Activated CD8-positive, alpha-beta T cell treated with anti-CD3 and anti-CD28 coated beads, Interleukin-2, amount 10 ng/mL, durations not matched to agents 7 days and 5 days (primary cell): Measurements from ENCODE around the gene NKX2-8. TPM values are rescaled to one million over a fixed set of nuclear protein-coding genes. Genes with fewer than 3 reads are reported as not detected.

ENCODE experiments used
- ATAC-seq: fragments of 150-1000 bp; cut with Tn5 transposase; one replicate; pipeline ENCODE4 v1.10.0; 2021; ENCODE audit warnings: moderate library complexity
- CTCF ChIA-PET: fragments of 350-600 bp; sonication (Branson Sonifier 250); formaldehyde crosslinking; loops from one replicate; lab custom pipeline; 2021; ENCODE audit warnings: antibody characterized with exemption; lab: Charles Lee
- POLR2A ChIA-PET: fragments of 350-600 bp; sonication (Branson Sonifier 250); formaldehyde crosslinking; loops from one replicate; lab custom pipeline; 2021; ENCODE audit warnings: antibody characterized with exemption; lab: Charles Lee
- DNase-seq: peaks from one replicate; pipeline ENCODE4 v3.0.0-alpha.2; 2020
- H3K27ac Mint-ChIP-seq: one replicate; pipeline ENCODE4 v1.8.0; 2021; ENCODE audit warnings: mild to moderate bottlenecking, mixed read lengths
- H3K27me3 Mint-ChIP-seq: one replicate; pipeline ENCODE4 v1.8.0; 2021; ENCODE audit warnings: low read depth, mixed read lengths
- H3K36me3 Mint-ChIP-seq: one replicate; pipeline ENCODE4 v1.8.0; 2021; ENCODE audit warnings: low read depth, mixed read lengths
- H3K4me1 Mint-ChIP-seq: one replicate; pipeline ENCODE4 v1.8.0; 2021; ENCODE audit warnings: low read depth, mixed read lengths
- H3K4me3 Mint-ChIP-seq: one replicate; pipeline ENCODE4 v1.8.0; 2021; ENCODE audit warnings: mild to moderate bottlenecking, mixed read lengths
- H3K9me3 Mint-ChIP-seq: one replicate; pipeline ENCODE4 v1.8.0; 2022; ENCODE audit warnings: mixed read lengths; ENCODE audit not compliant: insufficient read depth
- total RNA-seq, 2 experiments: library from RNA; stranded (reverse); gene quantifications; one replicate each; pipeline ENCODE4 v1.2.3, GENCODE V29; 2021

The NKX2-8 gene
- total RNA-seq: not detected

DNA sequence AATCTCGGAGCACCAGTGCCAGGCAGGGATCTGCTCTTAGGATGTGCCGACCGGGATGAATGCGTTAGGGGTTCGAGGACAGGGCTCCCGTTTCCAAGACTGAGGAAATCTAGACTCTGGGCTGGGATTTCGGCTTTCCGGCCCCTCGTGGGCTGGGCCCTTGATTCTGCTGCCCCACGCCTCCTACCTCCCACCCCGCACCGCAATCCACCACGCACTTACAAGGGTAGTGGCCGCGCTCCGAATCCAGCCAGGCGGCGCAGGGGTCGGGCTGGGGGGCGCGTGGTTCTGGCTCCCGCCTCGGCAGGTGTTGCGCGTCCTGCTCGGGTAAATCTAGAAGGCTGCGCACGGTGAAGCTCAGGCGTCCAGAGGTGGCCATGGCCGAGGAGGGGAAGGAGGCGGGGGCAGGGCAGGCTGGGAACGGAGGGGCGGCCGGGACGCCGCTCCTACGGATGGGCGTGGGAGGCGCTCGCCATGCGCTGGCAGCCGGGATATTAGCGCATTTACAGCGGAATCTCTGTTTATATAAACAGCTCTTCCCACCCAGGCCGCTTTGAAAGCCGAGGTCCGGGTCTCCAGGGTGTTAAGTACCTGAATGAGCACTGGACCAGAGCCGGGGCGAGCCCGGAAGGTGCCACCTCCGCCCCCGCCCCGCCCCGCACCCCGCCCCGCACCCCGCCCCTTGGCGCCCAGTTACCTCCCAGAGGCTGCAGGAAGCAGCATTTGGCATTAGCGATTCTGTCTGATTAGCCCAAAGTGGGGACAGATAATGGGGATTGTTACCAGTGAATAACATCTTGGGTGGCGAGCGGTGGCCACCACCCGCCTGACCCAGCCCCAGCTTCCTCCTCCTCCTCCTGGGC, at the start of gene NKX2-8:
NKX2-8 (minus strand) TSS at position 604 of the 863 bp plus-strand sequence; CDS start at position 379, 225 bp downstream.
- ChIA-PET POLR2A (no interaction called here), CTCF (no interaction called here)
- Mint-ChIP-seq H3K36me3 (no peaks in the 10 kb centered on the region), H3K27ac (no peak within 1 kb of the TSS), H3K9me3 (no peaks in the 10 kb centered on the region), H3K4me1 (peaks cover 1% of the 10 kb centered on the region), H3K27me3 (peaks cover 72% of the 10 kb centered on the region), H3K4me3 (no peak within 1 kb of the TSS)
- DNase-seq (no peak), ATAC-seq (no peak)

- ChIA-PET CTCF (interaction anchor here (1.3 kb wide), 1 partner anchor 21 kb away, joined by 3 read pairs; no protein-coding TSS in a partner anchor), POLR2A (no interaction called here)
- DNase-seq (no peak), ATAC-seq (no peak)
- Mint-ChIP-seq H3K27ac (no peak overlapping the region), H3K9me3 (no peaks in the 10 kb centered on the region), H3K4me1 (no peaks in the 10 kb centered on the region), H3K27me3 (no peaks in the 10 kb centered on the region), H3K36me3 (no peaks in the 10 kb centered on the region), H3K4me3 (no peak overlapping the region)
These were observed 45.6 kb upstream of the NKX2-8 start for GRCh38 chr14:36627981-36628380.

DNA sequence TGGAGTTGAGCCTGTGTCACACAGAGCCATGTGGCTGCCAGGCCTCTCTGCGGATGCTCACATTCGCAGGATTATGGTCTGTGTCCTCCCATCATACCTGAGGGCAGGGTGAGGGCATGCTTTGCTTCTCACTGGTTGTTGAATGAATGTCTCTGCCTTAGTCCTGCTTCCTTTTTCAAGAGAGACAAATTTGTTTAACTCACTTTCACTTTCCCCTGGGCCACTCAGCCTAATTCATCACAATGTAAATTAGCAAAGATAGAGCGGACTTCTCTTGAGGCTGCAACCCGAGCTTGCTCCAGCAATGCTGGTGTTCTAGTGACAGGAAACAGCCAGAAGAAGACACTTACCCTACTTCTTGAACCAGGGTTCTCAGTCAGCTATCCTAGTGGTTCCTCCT, 43.7 kb upstream of the NKX2-8 start:
- ChIA-PET POLR2A (no interaction called here), CTCF (no interaction called here)
- Mint-ChIP-seq H3K9me3 (no peaks in the 10 kb centered on the region), H3K36me3 (no peaks in the 10 kb centered on the region), H3K27ac (no peak overlapping the region), H3K4me1 (no peaks in the 10 kb centered on the region), H3K4me3 (no peak overlapping the region), H3K27me3 (no peaks in the 10 kb centered on the region)
- DNase-seq (no peak), ATAC-seq (no peak)

DNA sequence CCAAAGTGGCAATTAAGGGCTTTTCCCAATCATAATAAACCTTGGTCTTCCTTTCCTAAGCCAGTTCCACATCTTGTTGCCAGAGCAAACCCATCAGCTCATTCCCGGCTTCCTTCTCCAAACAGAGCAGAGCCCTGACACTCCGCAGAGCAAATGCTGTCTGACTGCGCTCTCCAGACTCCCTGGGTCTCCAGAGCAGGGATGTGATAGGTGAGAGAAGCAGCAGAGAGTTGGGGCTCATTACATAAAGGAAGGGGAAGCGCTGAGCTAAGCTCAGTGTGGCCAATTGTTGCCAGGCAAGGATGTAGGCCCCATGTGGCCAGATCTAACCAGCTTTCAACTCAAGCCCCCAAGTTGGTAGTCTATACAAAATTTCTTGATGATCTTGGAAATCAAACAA, 43.0 kb upstream of the NKX2-8 start:
- H3K36me3 Mint-ChIP-seq: no peaks in the 10 kb centered on the region
- POLR2A ChIA-PET: no interaction called here
- no peaks in the 10 kb centered on the region for H3K9me3 Mint-ChIP-seq
- no peak overlapping the region for H3K4me3 Mint-ChIP-seq
- no peaks in the 10 kb centered on the region for H3K4me1 Mint-ChIP-seq
- no peaks in the 10 kb centered on the region for H3K27me3 Mint-ChIP-seq
- no peak for DNase-seq
- H3K27ac Mint-ChIP-seq: no peak overlapping the region
- CTCF ChIA-PET: no interaction called here
- ATAC-seq: no peak

DNA sequence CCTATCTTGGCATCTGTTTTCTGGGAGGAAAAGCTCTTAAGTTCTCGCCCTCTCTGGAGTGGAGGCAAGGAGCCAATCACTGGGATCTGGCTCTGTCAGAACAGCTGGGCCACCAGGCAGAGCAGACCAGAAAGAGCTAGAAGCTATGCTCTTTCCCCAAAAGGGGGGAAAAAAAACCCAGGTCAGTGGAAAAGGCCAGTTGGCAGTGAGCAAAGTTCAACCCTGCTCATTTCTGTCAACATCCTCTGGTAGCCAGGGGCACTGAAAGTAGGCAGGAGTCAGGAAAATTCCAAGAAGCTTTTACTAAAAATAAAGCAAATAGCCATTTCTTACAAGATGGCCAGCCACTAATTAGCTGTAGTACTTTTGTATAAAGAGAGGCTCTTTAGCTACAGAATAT, 42.6 kb upstream of the NKX2-8 start:
- Mint-ChIP-seq H3K4me1 (no peaks in the 10 kb centered on the region), H3K27ac (no peak overlapping the region), H3K4me3 (no peak overlapping the region), H3K9me3 (no peaks in the 10 kb centered on the region), H3K36me3 (no peaks in the 10 kb centered on the region), H3K27me3 (no peaks in the 10 kb centered on the region)
- POLR2A ChIA-PET: no interaction called here
- CTCF ChIA-PET: no interaction called here
- DNase-seq (no peak), ATAC-seq (no peak)

DNA sequence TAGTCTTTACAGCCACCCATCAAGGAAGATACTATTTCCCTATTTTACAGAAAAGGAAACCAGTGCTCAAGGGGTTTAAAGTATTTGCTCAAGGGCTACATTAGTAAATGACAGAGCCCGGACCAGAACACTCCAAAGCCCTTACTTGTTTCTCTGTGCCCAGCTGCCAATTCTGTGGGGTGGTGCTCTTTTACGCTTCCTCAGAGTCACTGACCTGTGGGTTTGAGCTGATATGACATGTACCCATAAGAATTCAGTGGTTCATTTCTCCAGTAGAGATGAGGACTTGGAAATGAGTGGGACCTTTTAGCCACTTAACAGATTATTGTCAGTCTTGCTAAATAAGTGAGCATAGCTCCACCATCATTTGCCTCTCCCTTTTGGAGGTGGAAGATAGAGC, 37.4 kb upstream of the NKX2-8 start:
- ATAC-seq (no peak), DNase-seq (no peak)
- Mint-ChIP-seq H3K4me1 (no peaks in the 10 kb centered on the region), H3K27me3 (no peaks in the 10 kb centered on the region), H3K4me3 (no peak overlapping the region), H3K9me3 (no peaks in the 10 kb centered on the region), H3K36me3 (no peaks in the 10 kb centered on the region), H3K27ac (no peak overlapping the region)
- POLR2A ChIA-PET: no interaction called here
- CTCF ChIA-PET: no interaction called here

DNA sequence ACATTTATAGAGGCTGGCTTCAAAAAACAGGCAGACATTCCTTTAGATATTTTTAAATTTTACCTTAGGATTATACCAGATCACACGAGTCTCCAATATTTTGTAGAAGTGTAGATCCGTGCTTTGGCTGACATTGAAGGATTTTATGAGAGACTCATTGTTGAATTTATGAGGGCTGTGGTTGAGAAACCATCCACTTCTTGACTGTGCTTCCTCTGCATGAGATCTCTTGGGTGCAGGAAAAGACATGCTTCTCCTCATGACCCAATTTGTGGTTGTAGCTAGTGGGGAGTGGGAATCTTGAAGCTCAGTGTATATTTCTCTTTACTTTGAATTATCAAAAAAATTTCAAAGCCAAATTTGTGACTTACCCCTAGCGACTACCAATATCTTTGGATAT, 36.7 kb upstream of the NKX2-8 start:
- ATAC-seq (no peak), DNase-seq (no peak)
- Mint-ChIP-seq H3K4me1 (no peaks in the 10 kb centered on the region), H3K4me3 (no peak overlapping the region), H3K27ac (no peak overlapping the region), H3K36me3 (no peaks in the 10 kb centered on the region), H3K9me3 (no peaks in the 10 kb centered on the region), H3K27me3 (no peaks in the 10 kb centered on the region)
- CTCF ChIA-PET: no interaction called here
- POLR2A ChIA-PET: no interaction called here

DNA sequence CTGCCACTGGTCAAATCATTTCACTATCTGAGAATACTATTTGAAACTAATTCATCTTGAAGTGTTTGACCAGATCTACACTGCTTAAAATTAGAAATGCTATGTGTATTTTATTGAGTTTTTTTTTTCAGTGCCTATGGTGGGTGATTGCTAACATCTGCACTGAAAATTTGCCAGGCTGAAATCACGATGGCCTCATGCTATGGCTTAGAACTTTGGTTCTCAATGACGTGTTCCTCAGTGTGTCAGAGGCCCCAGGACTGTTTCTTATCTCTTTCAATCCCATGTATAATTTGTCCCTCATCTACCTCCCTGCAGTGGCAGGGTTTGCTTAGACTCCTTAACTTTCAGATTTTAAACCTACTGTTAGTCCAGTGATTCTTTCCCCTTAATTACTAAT, 36.2 kb upstream of the NKX2-8 start:
- Mint-ChIP-seq H3K9me3 (no peaks in the 10 kb centered on the region), H3K4me1 (no peaks in the 10 kb centered on the region), H3K27ac (no peak overlapping the region), H3K27me3 (no peaks in the 10 kb centered on the region), H3K4me3 (no peak overlapping the region), H3K36me3 (no peaks in the 10 kb centered on the region)
- ChIA-PET POLR2A (no interaction called here), CTCF (no interaction called here)
- ATAC-seq: no peak
- no peak for DNase-seq

DNA sequence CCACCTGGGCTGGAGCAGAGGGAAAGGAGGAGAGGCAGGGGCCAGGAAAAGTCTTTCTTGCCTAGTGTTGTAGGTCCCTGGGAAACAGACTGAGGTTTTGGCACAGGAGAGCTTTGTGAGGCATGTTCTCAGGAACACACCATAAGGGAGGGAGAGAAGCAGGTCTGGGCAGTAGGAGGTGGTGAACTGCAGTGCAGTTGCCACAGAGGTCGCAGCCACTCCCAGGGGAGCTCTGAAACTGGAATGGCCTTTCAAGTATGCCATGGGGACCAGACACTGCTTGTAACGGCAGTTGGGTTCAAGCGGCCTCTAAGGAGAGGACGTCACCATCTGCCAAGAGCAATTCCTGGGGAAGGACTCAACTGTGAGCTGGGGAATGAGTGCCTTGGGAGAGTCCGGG, 35.4 kb upstream of the NKX2-8 start:
- CTCF ChIA-PET: no interaction called here
- H3K4me3 Mint-ChIP-seq: no peak overlapping the region
- no peaks in the 10 kb centered on the region for H3K27me3 Mint-ChIP-seq
- POLR2A ChIA-PET: no interaction called here
- no peaks in the 10 kb centered on the region for H3K9me3 Mint-ChIP-seq
- DNase-seq (no peak), ATAC-seq (no peak)
- H3K36me3 Mint-ChIP-seq: no peaks in the 10 kb centered on the region
- H3K27ac Mint-ChIP-seq: no peak overlapping the region
- no peaks in the 10 kb centered on the region for H3K4me1 Mint-ChIP-seq

- POLR2A ChIA-PET: no interaction called here
- Mint-ChIP-seq H3K9me3 (no peaks in the 10 kb centered on the region), H3K27ac (no peak overlapping the region), H3K36me3 (no peaks in the 10 kb centered on the region), H3K4me1 (no peaks in the 10 kb centered on the region), H3K27me3 (no peaks in the 10 kb centered on the region), H3K4me3 (no peak overlapping the region)
- ATAC-seq (no peak), DNase-seq (no peak)
- CTCF ChIA-PET: interaction anchor here (0.6 to 3.2 kb wide), 3 partner anchors 29 to 535 kb away, joined by 3 to 28 read pairs (median 3); no protein-coding TSS in a partner anchor
These were observed 23.1 kb upstream of the NKX2-8 start for GRCh38 chr14:36605506-36605857.

DNA sequence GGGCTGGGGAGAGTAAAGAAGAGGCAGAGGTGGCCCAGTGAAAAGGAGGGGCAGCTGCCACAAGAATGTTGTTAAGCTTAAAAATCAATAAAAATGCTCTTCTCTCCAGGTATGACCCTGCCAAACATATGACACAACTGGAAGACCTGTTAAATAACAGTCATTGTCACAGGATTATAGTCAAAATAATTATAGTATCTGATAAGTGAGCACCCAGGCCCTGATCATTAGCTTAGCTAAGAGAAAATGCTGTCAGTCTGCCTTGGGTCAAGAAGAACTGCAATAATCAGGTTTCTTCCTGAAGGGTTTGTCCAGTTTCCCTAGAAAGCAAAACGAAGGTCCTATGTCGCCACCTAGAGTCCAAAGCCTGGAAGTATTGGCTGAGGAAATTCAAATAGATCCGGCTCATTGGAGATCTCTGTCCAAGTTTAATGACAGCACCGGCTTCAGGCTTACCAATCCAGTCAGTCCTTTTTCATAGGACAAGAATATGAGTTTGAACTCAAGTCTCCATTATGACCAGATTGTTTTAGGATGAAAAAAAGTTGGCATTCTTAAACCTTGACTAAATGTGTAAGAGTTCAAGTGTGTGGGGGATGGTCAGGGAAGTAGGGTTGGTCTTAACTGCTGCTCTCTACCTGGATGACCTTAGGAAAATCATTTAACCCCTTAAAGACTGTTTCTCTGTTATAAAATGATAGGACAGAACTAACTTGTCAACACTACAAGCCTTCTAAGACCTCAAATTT, 22.5 kb upstream of the NKX2-8 start:
- ATAC-seq: peak; percentile 49
- Mint-ChIP-seq H3K4me3 (no peak overlapping the region), H3K9me3 (no peaks in the 10 kb centered on the region), H3K4me1 (no peaks in the 10 kb centered on the region), H3K27ac (no peak overlapping the region), H3K27me3 (no peaks in the 10 kb centered on the region), H3K36me3 (no peaks in the 10 kb centered on the region)
- CTCF ChIA-PET: interaction anchor here (0.6 to 3.2 kb wide), 4 partner anchors 9 to 535 kb away, joined by 3 to 28 read pairs (median 4); no protein-coding TSS in a partner anchor
- DNase-seq: peak; percentile 48
- POLR2A ChIA-PET: no interaction called here

DNA sequence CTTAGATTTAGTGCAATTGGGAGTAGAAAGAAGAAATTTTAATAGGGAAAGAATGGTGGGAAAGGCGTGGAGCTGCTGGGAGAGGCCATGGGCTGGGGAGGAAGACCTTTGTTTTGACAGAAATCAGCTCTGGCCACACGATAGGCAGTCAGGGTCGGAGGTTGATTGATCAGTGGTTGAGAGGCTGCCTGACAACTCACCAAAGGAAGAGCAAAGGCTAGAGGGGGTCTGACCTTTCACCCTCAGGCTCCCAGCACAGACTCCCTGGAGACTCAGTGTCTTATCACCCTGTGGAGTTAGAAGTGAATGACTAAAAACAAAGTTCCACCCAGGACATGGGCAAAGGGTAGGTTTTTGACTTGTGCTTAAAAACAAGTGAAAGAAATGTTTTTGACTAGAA, 18.0 kb upstream of the NKX2-8 start:
- Mint-ChIP-seq H3K36me3 (no peaks in the 10 kb centered on the region), H3K27me3 (no peaks in the 10 kb centered on the region), H3K4me1 (no peaks in the 10 kb centered on the region), H3K4me3 (no peak overlapping the region), H3K9me3 (no peaks in the 10 kb centered on the region), H3K27ac (no peak overlapping the region)
- ATAC-seq: no peak
- DNase-seq: no peak
- CTCF ChIA-PET: no interaction called here
- POLR2A ChIA-PET: no interaction called here
